Endothelial cell (in vitro differentiated cells): Measurements from ENCODE around the gene CCS. TPM values are rescaled to one million over a fixed set of nuclear protein-coding genes. Genes with fewer than 3 reads are reported as not detected.

ENCODE experiments used
- DNase-seq: peaks from one replicate; pipeline ENCODE4 v3.0.0; 2021; ENCODE audit warnings: low spot score
- H3K27ac Mint-ChIP-seq: one replicate; pipeline ENCODE4 v1.8.0; 2021; ENCODE audit warnings: mixed read lengths, inconsistent platforms; ENCODE audit not compliant: unreplicated experiment
- H3K27me3 Mint-ChIP-seq: one replicate; pipeline ENCODE4 v1.8.0; 2021; ENCODE audit warnings: mild to moderate bottlenecking, moderate library complexity, mixed read lengths, inconsistent platforms; ENCODE audit not compliant: unreplicated experiment
- H3K36me3 Mint-ChIP-seq: one replicate; pipeline ENCODE4 v1.8.0; 2021; ENCODE audit warnings: mild to moderate bottlenecking, low read depth, mixed read lengths, inconsistent platforms; ENCODE audit not compliant: unreplicated experiment
- H3K4me1 Mint-ChIP-seq: one replicate; pipeline ENCODE4 v1.8.0; 2021; ENCODE audit warnings: mild to moderate bottlenecking, mixed read lengths, inconsistent platforms; ENCODE audit not compliant: unreplicated experiment
- H3K4me3 Mint-ChIP-seq: one replicate; pipeline ENCODE4 v1.8.0; 2021; ENCODE audit warnings: mild to moderate bottlenecking, mixed read lengths, inconsistent platforms; ENCODE audit not compliant: unreplicated experiment
- H3K9me3 Mint-ChIP-seq: one replicate; pipeline ENCODE4 v1.8.0; 2021; ENCODE audit warnings: mixed read lengths, inconsistent platforms; ENCODE audit not compliant: unreplicated experiment
- total RNA-seq: library from RNA; stranded (reverse); fragmentation: NEBNext Ultra II Directional; extraction: Animal tissue kit (Norgen Biotek cat#: 25700); gene quantifications from one replicate; pipeline ENCODE4 v1.2.1, GENCODE V29; 2021; ENCODE audit not compliant: unreplicated experiment
- TF ChIP-seq, protein P1 (sequence below): fragments of 200-600 bp; sonication (generic); IDR thresholded peaks from one replicate; pipeline ENCODE4 v1.5.0; 2021; ENCODE audit warnings: antibody characterized with exemption; ENCODE audit not compliant: unreplicated experiment

The CCS gene
- total RNA-seq, 1 donor from 2014 or later = 51.2 TPM

DNA sequence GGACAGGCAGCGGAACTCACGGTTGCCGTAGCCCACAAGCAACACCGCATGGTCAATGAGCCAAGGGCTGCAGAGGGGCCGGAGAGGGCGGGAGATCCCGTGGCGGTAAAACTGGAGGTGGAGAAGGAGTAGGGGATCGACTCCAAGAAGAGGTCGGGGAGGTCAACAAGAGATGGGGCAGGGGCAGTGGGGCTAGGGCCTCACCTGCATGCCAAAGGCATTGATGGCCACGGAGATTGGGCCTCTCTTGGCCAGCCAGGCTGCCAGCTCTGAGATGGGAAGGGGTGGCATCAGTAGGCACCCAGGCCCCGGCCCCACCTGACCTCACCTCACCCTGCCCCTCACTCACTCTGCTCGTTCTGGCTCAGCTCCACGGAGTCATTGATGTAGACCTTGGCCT lies 28.4 kb upstream of the CCS start:
- TF ChIP-seq, protein P1, sequence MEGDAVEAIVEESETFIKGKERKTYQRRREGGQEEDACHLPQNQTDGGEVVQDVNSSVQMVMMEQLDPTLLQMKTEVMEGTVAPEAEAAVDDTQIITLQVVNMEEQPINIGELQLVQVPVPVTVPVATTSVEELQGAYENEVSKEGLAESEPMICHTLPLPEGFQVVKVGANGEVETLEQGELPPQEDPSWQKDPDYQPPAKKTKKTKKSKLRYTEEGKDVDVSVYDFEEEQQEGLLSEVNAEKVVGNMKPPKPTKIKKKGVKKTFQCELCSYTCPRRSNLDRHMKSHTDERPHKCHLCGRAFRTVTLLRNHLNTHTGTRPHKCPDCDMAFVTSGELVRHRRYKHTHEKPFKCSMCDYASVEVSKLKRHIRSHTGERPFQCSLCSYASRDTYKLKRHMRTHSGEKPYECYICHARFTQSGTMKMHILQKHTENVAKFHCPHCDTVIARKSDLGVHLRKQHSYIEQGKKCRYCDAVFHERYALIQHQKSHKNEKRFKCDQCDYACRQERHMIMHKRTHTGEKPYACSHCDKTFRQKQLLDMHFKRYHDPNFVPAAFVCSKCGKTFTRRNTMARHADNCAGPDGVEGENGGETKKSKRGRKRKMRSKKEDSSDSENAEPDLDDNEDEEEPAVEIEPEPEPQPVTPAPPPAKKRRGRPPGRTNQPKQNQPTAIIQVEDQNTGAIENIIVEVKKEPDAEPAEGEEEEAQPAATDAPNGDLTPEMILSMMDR = no peak
- no peak overlapping the region for H3K4me3 Mint-ChIP-seq
- H3K4me1 Mint-ChIP-seq = no peaks in the 10 kb centered on the region
- no peak overlapping the region for H3K27ac Mint-ChIP-seq
- H3K27me3 Mint-ChIP-seq = peaks cover 4% of the 10 kb centered on the region
- DNase-seq = no peak
- no peaks in the 10 kb centered on the region for H3K9me3 Mint-ChIP-seq
- H3K36me3 Mint-ChIP-seq = no peaks in the 10 kb centered on the region

DNA sequence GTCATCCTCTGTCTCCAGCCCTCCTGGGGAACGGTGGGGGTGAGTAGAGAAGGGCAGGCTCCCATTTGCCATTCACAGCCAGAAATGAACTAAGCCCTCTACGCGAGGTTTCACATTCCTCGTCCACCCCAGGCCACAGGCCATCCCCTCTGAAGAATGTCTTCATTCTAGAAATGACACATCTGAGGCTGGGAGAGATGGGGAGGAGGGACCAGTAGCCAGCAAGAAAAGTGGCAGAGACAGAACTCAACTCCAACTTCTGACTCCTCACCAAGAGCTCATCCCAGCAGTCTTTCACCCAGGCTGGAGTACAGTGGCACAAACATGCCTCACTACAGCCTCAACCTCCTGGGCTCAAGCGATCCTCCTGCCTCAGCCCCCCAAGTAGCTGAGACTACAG lies 28.0 kb upstream of the CCS start:
- TF ChIP-seq, protein P1 = no peak
- DNase-seq = no peak
- Mint-ChIP-seq H3K9me3 (no peaks in the 10 kb centered on the region), H3K27me3 (peaks cover 4% of the 10 kb centered on the region), H3K4me1 (no peaks in the 10 kb centered on the region), H3K27ac (no peak overlapping the region), H3K4me3 (no peak overlapping the region), H3K36me3 (no peaks in the 10 kb centered on the region)

DNA sequence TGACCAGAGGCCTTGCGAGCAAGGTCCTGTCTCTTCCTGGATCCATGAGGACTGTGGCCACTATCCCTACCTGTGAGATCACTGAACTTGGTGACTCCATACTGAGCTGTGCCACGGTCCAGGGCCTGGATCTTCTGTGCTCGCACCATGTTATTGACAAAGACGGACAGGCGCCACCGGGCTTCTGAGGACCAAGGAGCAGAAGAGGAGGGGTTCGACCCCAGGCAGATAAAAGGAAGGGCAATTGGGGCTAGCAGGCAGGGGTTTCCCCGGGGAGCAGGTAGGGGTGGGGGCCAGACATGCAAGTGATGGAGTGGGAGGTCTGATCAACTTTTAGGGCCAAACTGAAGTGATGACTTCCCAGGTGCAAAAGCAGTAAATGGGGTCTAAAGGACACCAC lies 26.8 kb upstream of the CCS start:
- no peak for DNase-seq
- peaks cover 3% of the 10 kb centered on the region for H3K27me3 Mint-ChIP-seq
- TF ChIP-seq, protein P1 = no peak
- H3K27ac Mint-ChIP-seq = no peak overlapping the region
- H3K9me3 Mint-ChIP-seq = no peaks in the 10 kb centered on the region
- H3K36me3 Mint-ChIP-seq = no peaks in the 10 kb centered on the region
- H3K4me1 Mint-ChIP-seq = no peaks in the 10 kb centered on the region
- no peak overlapping the region for H3K4me3 Mint-ChIP-seq

DNA sequence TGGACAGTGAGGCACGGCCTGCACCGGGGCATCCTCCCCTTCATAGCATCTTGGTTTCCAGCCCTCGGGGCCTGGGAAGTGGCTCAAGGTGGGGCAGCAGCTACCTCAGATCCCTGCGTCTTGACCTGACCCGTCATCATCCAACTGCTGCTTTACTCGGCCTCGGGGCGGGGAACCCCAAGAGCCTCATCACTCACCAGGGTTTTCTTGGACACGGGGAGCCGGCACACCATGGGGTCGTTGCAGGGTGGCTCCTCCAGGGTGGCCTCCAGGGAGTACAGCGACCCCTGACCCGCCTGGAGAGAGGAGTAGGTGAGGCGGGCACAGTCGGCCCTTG lies 25.2 kb upstream of the CCS start:
- Mint-ChIP-seq H3K4me1 (no peaks in the 10 kb centered on the region), H3K9me3 (no peaks in the 10 kb centered on the region), H3K27me3 (peaks cover 3% of the 10 kb centered on the region), H3K4me3 (no peak overlapping the region), H3K27ac (no peak overlapping the region), H3K36me3 (no peaks in the 10 kb centered on the region)
- DNase-seq = no peak
- TF ChIP-seq, protein P1 = no peak

DNA sequence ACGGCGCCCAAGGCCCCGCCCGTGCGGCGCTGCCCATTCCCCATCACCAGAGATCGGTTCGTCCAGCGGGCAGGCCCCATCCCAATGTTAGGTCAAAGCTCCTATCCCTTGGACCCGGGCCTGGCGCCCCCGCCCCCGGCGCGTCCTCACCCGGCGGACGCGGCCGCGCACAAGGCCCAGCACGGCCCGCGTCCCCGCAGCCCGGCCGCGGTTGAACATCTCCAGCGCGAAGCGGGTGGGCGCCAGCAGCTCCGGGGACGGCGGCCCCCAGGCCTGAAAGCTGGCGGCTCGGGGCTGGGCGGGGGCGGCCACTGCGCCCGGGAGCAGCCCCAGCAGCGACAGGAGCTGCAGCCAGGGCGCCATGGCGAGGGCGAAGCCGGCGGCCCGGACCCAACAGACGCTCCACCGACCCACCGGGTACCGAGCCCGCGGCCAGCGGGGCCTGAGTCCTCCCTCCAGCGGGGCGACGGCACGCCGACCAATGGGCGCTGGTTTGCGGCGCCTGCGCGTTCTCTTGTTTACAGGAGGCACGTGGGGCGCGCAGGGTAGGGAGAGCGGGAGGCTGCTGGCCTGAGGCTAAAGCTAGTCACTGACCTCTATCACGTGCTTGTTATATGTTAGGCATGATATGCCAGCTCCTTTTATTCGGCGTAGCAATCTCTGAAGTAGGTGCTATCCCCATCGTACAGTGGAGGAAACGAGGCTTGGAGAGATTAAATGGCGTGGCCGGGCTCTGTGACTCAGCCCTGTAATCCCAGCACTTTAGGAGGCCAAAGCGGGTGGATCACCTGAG lies 24.7 kb upstream of the CCS start, which contains the start of gene CTSF:
TSS of gene CTSF (minus strand) at position 483 of the 793 bp plus-strand sequence. CDS start at position 363, 120 bp downstream.
- Mint-ChIP-seq H3K9me3 (no peaks in the 10 kb centered on the region), H3K4me1 (no peaks in the 10 kb centered on the region), H3K4me3 (no peak within 1 kb of the TSS), H3K27ac (no peak within 1 kb of the TSS), H3K36me3 (no peaks in the 10 kb centered on the region), H3K27me3 (peaks cover 3% of the 10 kb centered on the region)
- TF ChIP-seq, protein P1 = no peak
- DNase-seq = peak; percentile 39
